Superior temporal gyrus (tissue), 1 donor: ENCODE measurements around the gene NLGN2.

Experiments
- DNase-seq: peaks from one replicate; pipeline ENCODE4 v3.0.0-alpha.2; 2016; ENCODE audit errors: extremely low spot score

Gene NLGN2

GRCh38 chr17:7466318-7466638, 58.6 kb downstream of the NLGN2 start:
- DNase-seq: no peak

- no peak for DNase-seq
Observed at GRCh38 chr17:7466639-7467341, 59.1 kb downstream of the NLGN2 start.

- DNase-seq: no peak
Observed at GRCh38 chr17:7467498-7467897, 59.9 kb downstream of the NLGN2 start.

GRCh38 chr17:7468290-7468689, 60.6 kb downstream of the NLGN2 start:
- no peak for DNase-seq

GRCh38 chr17:7468804-7469389, 61.3 kb downstream of the NLGN2 start:
- DNase-seq: no peak
